Measurements from ENCODE around the gene DLG1. TPM values are rescaled to one million over a fixed set of nuclear protein-coding genes. Genes with fewer than 3 reads are reported as not detected.

Gene DLG1
- total and polyA plus RNA-seq, 4 donors: 12.7 to 51.2 (median 22.3) TPM

DNA sequence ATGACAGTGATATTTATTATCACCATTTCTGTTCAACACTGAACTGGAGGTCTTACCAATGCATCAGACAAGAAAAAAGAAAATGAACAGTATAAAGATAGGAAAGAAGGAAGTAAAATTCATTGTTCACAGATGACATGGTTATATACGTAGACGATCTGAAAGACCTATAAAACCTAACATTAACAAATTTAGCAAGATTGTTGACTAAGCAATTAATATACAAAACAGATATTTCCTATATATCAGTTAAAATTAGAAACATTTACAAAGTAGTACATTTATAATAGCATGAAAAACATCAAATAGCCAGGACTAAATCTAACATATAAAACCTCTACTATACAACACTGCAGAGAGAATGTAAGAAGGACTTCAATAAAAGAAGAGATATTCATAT is 176.0 kb downstream of the DLG1 start:
- DNase-seq (ENCODE audit: low spot score): no peak
- 70% methylated on average over 2 of the region's 2 CpGs for WGBS
- TF ChIP-seq ZBTB33 (IDR thresholded peaks at IDR 0.05): no peak
- TF ChIP-seq HNF4G (IDR thresholded peaks at IDR 0.05): no peak
- TF ChIP-seq NR2F2 (IDR thresholded peaks at IDR 0.05): no peak
- TF ChIP-seq TAF1 (conservative IDR thresholded peaks at IDR 0.05): no peak
- no peak for TF ChIP-seq SP1 (IDR thresholded peaks at IDR 0.05)
- no peak for TF ChIP-seq MAX (IDR thresholded peaks at IDR 0.05)

DNA sequence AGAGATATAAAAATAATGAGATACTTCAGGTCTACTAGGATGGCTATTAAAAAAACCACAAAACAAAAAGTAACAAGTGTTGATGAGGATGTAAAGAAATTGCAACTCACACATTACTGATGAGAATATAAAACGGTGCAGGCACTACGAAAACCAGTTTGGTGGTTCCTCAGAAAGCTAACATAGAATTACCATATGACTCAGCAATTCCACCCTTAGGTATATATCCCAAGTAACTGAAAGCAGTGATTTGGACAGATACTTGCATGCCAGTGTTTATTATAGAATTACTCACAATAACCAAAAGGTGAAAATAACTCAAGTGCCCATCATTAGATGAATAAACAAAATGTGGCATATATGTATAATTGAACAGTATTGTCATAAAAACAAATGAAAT is 181.3 kb downstream of the DLG1 start:
- TF ChIP-seq, protein P1, sequence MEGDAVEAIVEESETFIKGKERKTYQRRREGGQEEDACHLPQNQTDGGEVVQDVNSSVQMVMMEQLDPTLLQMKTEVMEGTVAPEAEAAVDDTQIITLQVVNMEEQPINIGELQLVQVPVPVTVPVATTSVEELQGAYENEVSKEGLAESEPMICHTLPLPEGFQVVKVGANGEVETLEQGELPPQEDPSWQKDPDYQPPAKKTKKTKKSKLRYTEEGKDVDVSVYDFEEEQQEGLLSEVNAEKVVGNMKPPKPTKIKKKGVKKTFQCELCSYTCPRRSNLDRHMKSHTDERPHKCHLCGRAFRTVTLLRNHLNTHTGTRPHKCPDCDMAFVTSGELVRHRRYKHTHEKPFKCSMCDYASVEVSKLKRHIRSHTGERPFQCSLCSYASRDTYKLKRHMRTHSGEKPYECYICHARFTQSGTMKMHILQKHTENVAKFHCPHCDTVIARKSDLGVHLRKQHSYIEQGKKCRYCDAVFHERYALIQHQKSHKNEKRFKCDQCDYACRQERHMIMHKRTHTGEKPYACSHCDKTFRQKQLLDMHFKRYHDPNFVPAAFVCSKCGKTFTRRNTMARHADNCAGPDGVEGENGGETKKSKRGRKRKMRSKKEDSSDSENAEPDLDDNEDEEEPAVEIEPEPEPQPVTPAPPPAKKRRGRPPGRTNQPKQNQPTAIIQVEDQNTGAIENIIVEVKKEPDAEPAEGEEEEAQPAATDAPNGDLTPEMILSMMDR (IDR thresholded peaks at IDR 0.05; ENCODE audit: low read depth, low read length, missing input control): no peak
- TF ChIP-seq FOXA2 (IDR thresholded peaks at IDR 0.05) (no peak), JUND (IDR thresholded peaks at IDR 0.05) (no peak), RAD21 (IDR thresholded peaks at IDR 0.05) (no peak), ATF3 (IDR thresholded peaks at IDR 0.05) (no peak), ZBTB33 (IDR thresholded peaks at IDR 0.05) (no peak), NR2F2 (IDR thresholded peaks at IDR 0.05) (no peak), EGR1 (IDR thresholded peaks at IDR 0.05; ENCODE audit: low read depth in 2 of 2) (no peak), HNF4A (conservative IDR thresholded peaks at IDR 0.05) (no peak), RXRA (IDR thresholded peaks at IDR 0.05) (no peak), SP1 (IDR thresholded peaks at IDR 0.05) (no peak), HNF4G (IDR thresholded peaks at IDR 0.05) (no peak), REST (IDR thresholded peaks at IDR 0.05) (no peak), FOXA1 (IDR thresholded peaks at IDR 0.05) (no peak)
- H3K4me1 ChIP-seq (ENCODE audit: control insufficient read depth in 4 of 4, insufficient read depth in 4 of 4, low read length in 3 of 4): no peaks in the 10 kb centered on the region
- H3K27me3 ChIP-seq (ENCODE audit: control insufficient read depth in 4 of 4, insufficient read depth in 4 of 4, low read length in 3 of 4): no peaks in the 10 kb centered on the region
- H3K36me3 ChIP-seq (ENCODE audit: control insufficient read depth in 4 of 4, insufficient read depth in 3 of 4, low read depth in 1 of 4, low read length in 3 of 4): peaks cover 0 to 6% (median 0%) of the 10 kb centered on the region in 4 donors
- H3K9me3 ChIP-seq (ENCODE audit: control insufficient read depth in 4 of 4, low read length in 3 of 4): no peaks in the 10 kb centered on the region
- 89% methylated on average over 2 of the region's 2 CpGs for WGBS
- no peak for DNase-seq (ENCODE audit: low spot score)
- H3K27ac ChIP-seq (ENCODE audit: low read depth in 1 of 2, low read length in 2 of 2): no peak overlapping the region
- H3K4me3 ChIP-seq (ENCODE audit: low read depth in 1 of 3, low read length in 3 of 3): no peak overlapping the region
- H3K9ac ChIP-seq (ENCODE audit: low read depth in 1 of 2, low read length in 2 of 2): no peak overlapping the region

More for the DNA sequence above, 176.0 kb downstream of the DLG1 start:
- H3K9ac ChIP-seq (ENCODE audit: low read depth in 1 of 2, low read length in 2 of 2): no peak overlapping the region
- no peak overlapping the region for H3K4me3 ChIP-seq (ENCODE audit: low read depth in 1 of 3, low read length in 3 of 3)
- H3K9me3 ChIP-seq (ENCODE audit: control insufficient read depth in 4 of 4, low read length in 3 of 4): no peaks in the 10 kb centered on the region
- H3K4me1 ChIP-seq (ENCODE audit: control insufficient read depth in 4 of 4, insufficient read depth in 4 of 4, low read length in 3 of 4): no peaks in the 10 kb centered on the region
- H3K27me3 ChIP-seq (ENCODE audit: control insufficient read depth in 4 of 4, insufficient read depth in 4 of 4, low read length in 3 of 4): no peaks in the 10 kb centered on the region
- H3K27ac ChIP-seq (ENCODE audit: low read depth in 1 of 2, low read length in 2 of 2): no peak overlapping the region
- peaks cover 0 to 8% (median 4%) of the 10 kb centered on the region in 4 donors for H3K36me3 ChIP-seq (ENCODE audit: control insufficient read depth in 4 of 4, insufficient read depth in 3 of 4, low read depth in 1 of 4, low read length in 3 of 4)

All from liver (tissue), 9 donors.